Naive thymus-derived CD8-positive, alpha-beta T cell (primary cell): ENCODE results near the gene JCHAIN. TPM values are rescaled to one million over a fixed set of nuclear protein-coding genes. Genes with fewer than 3 reads are reported as not detected.

ENCODE experiments used
- ATAC-seq, 2 donors: fragments of 150-1000 bp; cut with Tn5 transposase in 1 of 2; sonication (Bioruptor Pico), chemical (Tn5 transposase) in 1 of 2; 1 replicate in 1 of 2; 2 replicates in 1 of 2; pipeline ENCODE4 v1.10.0; 2021; ENCODE audit warnings: mild to moderate bottlenecking in 2 of 2, moderate library complexity in 2 of 2
- POLR2A ChIA-PET: fragments of 350-600 bp; sonication (Branson Sonifier 250); formaldehyde crosslinking; loops from one replicate; lab custom pipeline; 2021; ENCODE audit warnings: antibody characterized with exemption; lab: Charles Lee
- DNase-seq, 10 donors: peaks; one replicate each; pipeline versions ENCODE4 v3.0.0 to v3.0.0-alpha.2; 2020 to 2022
- H3K27ac Mint-ChIP-seq, 10 donors: one replicate each; pipeline ENCODE4 v1.8.0; 2020 to 2022; ENCODE audit warnings: mild to moderate bottlenecking in 10 of 10, mixed read lengths in 10 of 10, moderate library complexity in 4 of 10, inconsistent platforms in 1 of 10
- H3K27me3 Mint-ChIP-seq, 5 donors: one replicate each; pipeline ENCODE4 v1.8.0; 2021 to 2022; ENCODE audit warnings: mixed read lengths in 5 of 5
- H3K36me3 Mint-ChIP-seq, 3 donors: one replicate each; pipeline ENCODE4 v1.8.0; 2020 to 2022; ENCODE audit warnings: mixed read lengths in 3 of 3, mild to moderate bottlenecking in 2 of 3, inconsistent platforms in 1 of 3
- H3K4me1 Mint-ChIP-seq, 4 donors: one replicate each; pipeline ENCODE4 v1.8.0; 2021 to 2022; ENCODE audit warnings: mixed read lengths in 4 of 4
- H3K4me3 Mint-ChIP-seq, 10 donors: one replicate each; pipeline ENCODE4 v1.8.0; 2020 to 2022; ENCODE audit warnings: mild to moderate bottlenecking in 10 of 10, mixed read lengths in 10 of 10, moderate library complexity in 6 of 10, inconsistent platforms in 1 of 10
- H3K9me3 Mint-ChIP-seq, 9 donors: one replicate each; pipeline ENCODE4 v1.8.0; 2020 to 2022; ENCODE audit warnings: mixed read lengths in 9 of 9, mild to moderate bottlenecking in 3 of 9, inconsistent platforms in 1 of 9, moderate library complexity in 1 of 9
- polyA plus RNA-seq, 3 donors: library from polyadenylated mRNA; unstranded; fragments of 300-500 nt; fragmentation: Illumina TruSeq; gene quantifications; one replicate each; pipeline ENCODE4 v1.2.3, GENCODE V29; 2021
- total RNA-seq, 8 experiments: library from RNA in 2 of 8; stranded (reverse) in 2 of 8; gene quantifications; one replicate each; pipeline ENCODE4 v1.2.3 and lab custom pipeline; 2021 to 2026

Gene JCHAIN
- total and polyA plus RNA-seq, 5 experiments from 2014 or later: 0.17 to 6.9 (median 3.1) TPM

DNA sequence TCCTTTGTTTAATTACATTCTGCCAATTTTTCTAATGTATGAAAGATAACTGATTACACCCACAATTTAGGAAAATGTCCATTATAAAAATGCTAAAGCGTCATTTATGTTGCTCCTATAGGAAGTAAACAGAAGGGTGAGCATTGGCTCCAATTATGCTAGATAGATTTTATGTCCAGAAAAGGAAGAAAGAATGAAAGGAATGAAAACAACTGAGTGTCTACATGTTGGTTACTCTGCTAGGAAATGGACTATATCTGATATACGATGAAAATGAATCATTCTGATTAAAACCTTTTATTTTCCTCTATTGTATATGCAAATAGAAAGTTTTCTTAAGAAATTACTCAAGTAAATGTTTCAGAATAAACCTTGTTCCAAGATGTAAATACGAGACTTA lies 36.1 kb downstream of the JCHAIN start:
- DNase-seq (no peak), ATAC-seq (no peak)
- peaks cover 0 to 2% (median 0%) of the 10 kb centered on the region in 5 donors for H3K27me3 Mint-ChIP-seq
- H3K4me1 Mint-ChIP-seq: peaks cover 0 to 7% (median 4%) of the 10 kb centered on the region in 4 donors
- H3K36me3 Mint-ChIP-seq: no peaks in the 10 kb centered on the region
- H3K4me3 Mint-ChIP-seq: no peak overlapping the region
- POLR2A ChIA-PET: no interaction called here
- H3K27ac Mint-ChIP-seq: peak overlapping the region in 1 of 10 donors; percentile 40
- H3K9me3 Mint-ChIP-seq: no peaks in the 10 kb centered on the region

DNA sequence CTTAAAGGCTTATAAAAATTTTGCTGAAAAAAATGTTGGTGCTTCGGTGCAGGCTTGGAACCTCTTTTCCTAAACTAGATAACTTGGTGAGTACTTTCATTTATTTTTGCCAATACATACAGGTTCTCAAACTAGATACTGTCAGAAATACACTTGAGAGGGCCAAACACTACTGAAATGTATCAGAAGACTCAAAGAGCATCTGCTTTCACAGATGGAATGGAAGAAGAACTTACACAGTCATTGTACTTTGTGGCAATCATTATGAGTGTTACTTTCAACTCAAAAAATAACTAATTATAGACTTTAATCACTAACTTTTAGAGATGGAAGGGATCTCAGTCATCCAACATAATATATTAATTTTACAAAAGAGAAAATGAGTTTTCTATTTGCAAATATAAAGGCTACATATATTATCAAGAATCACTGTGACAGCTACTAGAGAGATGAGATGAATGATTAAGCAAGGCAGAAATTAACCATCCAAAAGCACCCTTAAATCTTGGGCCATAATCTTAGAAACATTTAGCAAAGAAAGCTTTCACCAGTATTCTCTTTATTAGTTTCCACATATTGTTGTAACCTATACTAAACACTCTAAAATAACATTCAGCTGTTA lies 36.7 kb downstream of the JCHAIN start:
- Mint-ChIP-seq H3K9me3 (no peaks in the 10 kb centered on the region), H3K4me3 (no peak overlapping the region), H3K27ac (peak overlapping the region in 1 of 10 donors; percentile 40), H3K4me1 (peaks cover 0 to 7% (median 4%) of the 10 kb centered on the region in 4 donors), H3K36me3 (no peaks in the 10 kb centered on the region), H3K27me3 (peaks cover 0 to 2% (median 0%) of the 10 kb centered on the region in 5 donors)
- POLR2A ChIA-PET: no interaction called here
- DNase-seq (no peak), ATAC-seq (no peak)

DNA sequence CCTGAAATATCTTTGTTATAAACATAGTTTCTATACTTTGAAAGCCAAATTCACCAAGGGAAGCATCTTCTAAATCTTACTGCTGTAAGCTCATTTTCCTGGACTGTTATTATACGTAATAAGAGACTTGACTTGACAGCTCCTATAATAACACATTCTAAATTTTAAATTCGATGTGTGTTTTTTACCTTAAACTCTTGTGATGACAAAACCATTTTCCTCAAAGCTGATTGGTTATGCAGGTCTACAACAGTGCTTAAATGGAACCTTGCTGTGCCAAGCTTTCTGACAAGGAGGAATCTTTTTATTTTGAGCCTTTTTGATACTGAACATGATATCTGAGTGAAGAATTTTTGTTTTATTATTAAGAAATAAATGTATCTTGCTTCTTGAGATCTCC lies 37.9 kb downstream of the JCHAIN start, which contains the start of gene ENAM:
TSS of gene ENAM (plus strand) at position 301 of the 400 bp plus-strand sequence. CDS start 757 bp downstream, outside the sequence.
- Mint-ChIP-seq H3K9me3 (no peaks in the 10 kb centered on the region), H3K27me3 (peaks cover 0 to 2% (median 0%) of the 10 kb centered on the region in 5 donors), H3K4me1 (peaks cover 0 to 7% (median 3%) of the 10 kb centered on the region in 4 donors), H3K36me3 (no peaks in the 10 kb centered on the region), H3K4me3 (no peak within 1 kb of the TSS), H3K27ac (no peak within 1 kb of the TSS)
- ATAC-seq (no peak), DNase-seq (no peak)
- POLR2A ChIA-PET: no interaction called here

DNA sequence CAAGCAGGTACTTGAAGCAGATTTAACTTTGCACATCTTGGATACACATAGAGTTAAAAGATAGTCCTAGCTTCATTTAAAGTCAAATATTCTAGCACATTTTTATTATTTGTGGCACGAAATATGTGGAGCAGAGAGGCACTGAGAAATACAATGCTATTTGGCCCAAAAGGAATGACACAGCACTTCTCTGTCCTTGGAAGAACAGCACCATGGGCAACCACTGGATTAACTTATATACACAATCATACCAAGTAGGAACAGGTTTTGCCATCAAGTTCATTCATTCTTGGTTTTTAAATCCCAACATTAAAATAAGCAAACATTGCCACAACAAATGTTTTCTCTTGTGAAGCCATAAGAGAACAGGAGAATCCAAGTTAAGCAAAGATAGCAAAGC lies 38.7 kb downstream of the JCHAIN start:
- no peak overlapping the region for H3K27ac Mint-ChIP-seq
- POLR2A ChIA-PET: no interaction called here
- no peaks in the 10 kb centered on the region for H3K27me3 Mint-ChIP-seq
- peaks cover 0 to 7% (median 3%) of the 10 kb centered on the region in 4 donors for H3K4me1 Mint-ChIP-seq
- no peaks in the 10 kb centered on the region for H3K9me3 Mint-ChIP-seq
- H3K36me3 Mint-ChIP-seq: no peaks in the 10 kb centered on the region
- no peak overlapping the region for H3K4me3 Mint-ChIP-seq
- ATAC-seq (no peak), DNase-seq (no peak)

DNA sequence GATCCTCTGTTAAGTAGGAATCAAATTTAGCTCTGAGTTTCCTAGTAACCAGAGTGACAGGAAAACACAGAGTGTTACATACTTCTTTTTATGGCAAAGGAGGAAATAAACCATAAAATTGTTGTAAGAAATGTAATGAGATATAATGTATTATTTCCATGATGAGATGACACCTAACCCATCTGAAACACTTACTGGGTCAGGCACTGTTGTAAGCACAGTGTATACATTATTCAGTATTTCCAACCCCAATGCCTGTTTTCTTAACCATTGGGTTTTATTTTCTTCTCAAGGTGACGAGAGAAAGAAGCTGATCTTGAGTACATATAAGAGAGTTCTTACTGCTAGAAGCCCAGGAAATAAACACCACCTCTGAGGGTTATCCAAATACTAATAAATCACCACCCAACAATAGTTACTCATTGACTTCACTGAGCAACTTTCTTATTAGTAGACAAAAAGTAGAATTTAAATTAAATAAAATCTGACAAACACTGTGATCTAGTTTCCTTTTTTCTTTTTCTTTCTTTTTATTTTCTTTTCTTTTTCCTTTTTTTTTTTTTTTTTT lies 42.0 kb downstream of the JCHAIN start:
- DNase-seq (peak in 1 of 10 donors; percentile 26), ATAC-seq (peak; percentile 23 to 38)
- H3K27ac Mint-ChIP-seq: no peak overlapping the region
- H3K9me3 Mint-ChIP-seq: peaks cover 0 to under 1% (median 0%) of the 10 kb centered on the region in 9 donors
- no peaks in the 10 kb centered on the region for H3K27me3 Mint-ChIP-seq
- POLR2A ChIA-PET: interaction anchor here (0.7 kb wide), 1 partner anchor 111 kb away, joined by 8 read pairs; no protein-coding TSS in a partner anchor
- H3K4me1 Mint-ChIP-seq: peaks cover 0 to 7% (median 3%) of the 10 kb centered on the region in 4 donors
- H3K36me3 Mint-ChIP-seq: no peaks in the 10 kb centered on the region
- no peak overlapping the region for H3K4me3 Mint-ChIP-seq

DNA sequence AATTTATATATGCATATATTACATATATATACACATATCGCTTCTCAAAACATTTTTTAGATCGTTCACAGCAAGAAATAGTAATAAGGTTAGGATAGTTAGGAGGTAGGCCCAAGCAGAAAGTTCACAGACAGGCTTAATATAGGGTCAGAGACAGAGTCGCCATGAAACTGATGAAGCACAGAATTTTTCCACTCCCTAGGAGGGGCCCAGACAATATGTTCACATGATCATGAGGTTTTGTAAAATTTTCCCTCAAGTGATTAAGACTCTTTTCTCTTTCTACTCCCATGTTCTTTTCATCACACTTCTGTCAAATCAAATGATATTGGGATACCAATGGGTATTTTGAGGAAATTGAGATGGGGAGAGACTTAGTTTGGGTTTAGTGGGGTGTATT lies 43.0 kb downstream of the JCHAIN start:
- Mint-ChIP-seq H3K9me3 (peaks cover 0 to 4% (median 0%) of the 10 kb centered on the region in 9 donors), H3K27me3 (no peaks in the 10 kb centered on the region), H3K4me1 (no peaks in the 10 kb centered on the region), H3K36me3 (no peaks in the 10 kb centered on the region), H3K27ac (no peak overlapping the region), H3K4me3 (no peak overlapping the region)
- DNase-seq (peak in 2 of 10 donors; percentile 43 to 47), ATAC-seq (peak; percentile 44 to 62)
- POLR2A ChIA-PET: no interaction called here

DNA sequence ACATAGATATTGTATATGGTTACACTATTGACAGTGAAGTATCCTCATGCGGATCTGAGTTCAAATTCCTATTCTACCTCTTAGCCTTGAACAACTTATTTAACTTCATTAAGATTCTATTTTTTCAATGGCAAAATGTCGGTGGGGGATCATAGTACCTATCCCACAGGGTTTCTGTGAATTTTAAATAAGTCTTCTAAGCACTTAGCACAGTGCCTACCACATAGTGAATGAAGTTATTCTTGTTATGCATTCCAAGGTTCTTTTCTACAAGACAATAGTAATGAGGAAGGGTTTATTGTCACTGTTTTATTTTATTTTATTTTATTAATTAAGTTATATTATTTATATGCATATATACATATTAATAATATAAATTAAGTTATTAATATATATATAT lies 46.5 kb downstream of the JCHAIN start:
- POLR2A ChIA-PET: no interaction called here
- DNase-seq: peak in 2 of 10 donors; percentile 36 to 42
- Mint-ChIP-seq H3K4me1 (no peaks in the 10 kb centered on the region), H3K4me3 (no peak overlapping the region), H3K27ac (no peak overlapping the region), H3K9me3 (peaks cover 0 to 4% (median 0%) of the 10 kb centered on the region in 9 donors), H3K36me3 (no peaks in the 10 kb centered on the region), H3K27me3 (peaks cover 0 to 2% (median 0%) of the 10 kb centered on the region in 5 donors)
- peak in 1 of 2 donors; percentile 32 for ATAC-seq

DNA sequence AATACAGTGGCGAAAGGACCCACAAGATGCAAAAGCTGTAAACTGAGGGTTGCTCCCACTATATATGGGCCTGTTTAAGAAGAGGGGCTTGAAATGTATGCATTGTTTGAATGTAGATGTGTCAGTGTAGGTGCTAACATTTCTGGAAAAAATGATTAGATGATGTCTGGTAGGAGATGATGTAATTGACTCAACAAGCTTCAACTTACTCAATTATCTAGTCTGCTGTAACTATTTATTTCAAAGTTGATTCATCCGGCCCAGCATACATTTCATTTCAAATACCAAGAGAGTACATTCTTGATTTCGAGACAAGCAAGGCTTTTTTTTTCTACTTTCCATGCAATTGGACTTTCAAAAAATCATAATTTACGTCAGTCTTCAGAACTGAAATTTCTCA lies 47.0 kb downstream of the JCHAIN start:
- no peak overlapping the region for H3K27ac Mint-ChIP-seq
- peaks cover 0 to 2% (median 0%) of the 10 kb centered on the region in 5 donors for H3K27me3 Mint-ChIP-seq
- POLR2A ChIA-PET: no interaction called here
- DNase-seq (peak in 2 of 10 donors; percentile 44 to 46), ATAC-seq (peak; percentile 35 to 41)
- no peaks in the 10 kb centered on the region for H3K36me3 Mint-ChIP-seq
- peaks cover 0 to 4% (median 0%) of the 10 kb centered on the region in 9 donors for H3K9me3 Mint-ChIP-seq
- peaks cover 0 to under 1% (median 0%) of the 10 kb centered on the region in 4 donors for H3K4me1 Mint-ChIP-seq
- H3K4me3 Mint-ChIP-seq: no peak overlapping the region

DNA sequence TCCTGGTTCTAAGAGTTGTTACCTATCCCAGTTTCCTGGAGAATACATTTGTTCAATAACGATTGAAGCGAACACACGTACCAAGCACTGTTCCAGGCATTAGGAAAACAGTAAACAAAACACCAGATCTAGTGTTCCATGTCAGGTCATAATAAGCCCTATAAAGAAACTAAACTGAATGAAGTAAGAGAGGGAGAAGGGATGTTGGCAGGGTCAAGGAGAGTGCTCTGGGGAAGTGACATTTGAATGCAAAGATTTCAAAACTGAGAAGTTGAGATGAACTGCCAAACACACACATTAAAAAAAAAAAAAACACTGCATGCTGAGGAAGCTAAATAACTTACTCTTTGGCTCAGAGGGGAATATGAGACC lies 52.1 kb downstream of the JCHAIN start:
- no peak for DNase-seq
- POLR2A ChIA-PET: no interaction called here
- Mint-ChIP-seq H3K27ac (peak overlapping the region in 1 of 10 donors; percentile 4), H3K4me3 (no peak overlapping the region), H3K27me3 (peaks cover 5 to 10% (median 6%) of the 10 kb centered on the region in 5 donors), H3K36me3 (no peaks in the 10 kb centered on the region), H3K4me1 (peaks cover 0 to 15% (median 13%) of the 10 kb centered on the region in 4 donors), H3K9me3 (peaks cover 0 to 2% (median 0%) of the 10 kb centered on the region in 9 donors)
- ATAC-seq: no peak

DNA sequence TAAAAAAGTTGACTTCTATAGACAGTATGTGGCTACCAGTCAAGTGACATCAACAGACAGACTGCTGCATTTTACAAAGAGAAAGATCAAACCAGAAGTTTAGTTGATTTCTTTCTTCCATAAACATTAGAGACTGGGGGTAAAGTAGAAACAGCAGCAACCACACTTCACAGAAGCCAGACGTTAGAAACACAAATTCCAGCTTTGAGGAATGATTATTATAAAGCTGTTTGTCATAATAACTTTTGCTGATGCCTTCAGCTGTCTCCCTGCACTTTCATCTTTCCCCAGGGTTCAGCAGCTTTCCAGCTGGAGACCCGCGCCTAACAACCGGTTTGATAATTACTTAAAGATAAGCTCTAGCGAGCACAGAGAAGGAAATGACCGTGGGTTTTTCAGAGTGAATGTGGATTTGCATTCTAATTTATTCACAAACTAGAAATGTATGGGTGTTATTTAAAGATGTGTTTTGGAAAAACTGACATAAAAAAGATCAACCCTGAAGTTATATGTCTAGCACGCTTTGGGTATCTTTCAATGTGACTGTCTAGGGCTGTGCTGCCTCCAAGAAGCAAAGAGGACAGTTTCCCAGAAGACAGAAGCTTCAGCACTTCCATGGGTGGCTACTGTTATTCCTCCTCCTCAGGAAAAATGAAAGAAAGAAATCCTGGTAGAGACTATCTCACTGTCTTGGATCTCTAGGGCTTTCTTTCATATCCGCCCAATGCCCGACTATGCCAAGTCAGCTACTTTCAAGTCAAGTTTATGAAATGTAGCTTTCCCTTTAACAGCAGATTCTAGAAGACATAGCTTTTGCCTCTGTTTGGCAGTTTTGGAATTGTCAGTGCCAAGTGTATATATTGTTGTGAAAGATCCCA lies 52.8 kb downstream of the JCHAIN start:
- Mint-ChIP-seq H3K36me3 (no peaks in the 10 kb centered on the region), H3K4me1 (peaks cover 0 to 15% (median 13%) of the 10 kb centered on the region in 4 donors), H3K4me3 (no peak overlapping the region), H3K27ac (no peak overlapping the region), H3K27me3 (peaks cover 5 to 13% (median 9%) of the 10 kb centered on the region in 5 donors), H3K9me3 (no peaks in the 10 kb centered on the region)
- ATAC-seq (peak in 1 of 2 donors; percentile 46), DNase-seq (peak in 1 of 10 donors; percentile 23)
- POLR2A ChIA-PET: no interaction called here

DNA sequence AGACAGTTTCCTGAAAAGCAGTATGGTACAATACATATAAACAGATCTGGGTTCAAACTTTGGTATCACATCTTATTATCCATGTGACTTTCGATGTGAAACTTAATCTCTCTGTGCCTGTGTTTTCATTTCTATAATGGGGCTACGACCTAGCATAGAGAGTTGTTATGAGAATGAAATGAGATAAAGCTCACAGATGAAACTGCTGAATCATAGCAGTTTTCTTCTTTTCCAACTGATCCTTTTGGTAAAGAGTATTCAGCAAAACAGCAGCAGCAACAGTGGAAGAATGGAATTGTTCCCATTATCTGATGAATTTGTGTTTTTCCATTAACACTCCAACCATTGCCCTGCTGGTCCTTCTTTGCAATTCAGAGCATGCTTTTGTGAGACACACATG lies 58.0 kb downstream of the JCHAIN start:
- H3K27me3 Mint-ChIP-seq: peaks cover 5 to 17% (median 10%) of the 10 kb centered on the region in 5 donors
- H3K27ac Mint-ChIP-seq: no peak overlapping the region

DNA sequence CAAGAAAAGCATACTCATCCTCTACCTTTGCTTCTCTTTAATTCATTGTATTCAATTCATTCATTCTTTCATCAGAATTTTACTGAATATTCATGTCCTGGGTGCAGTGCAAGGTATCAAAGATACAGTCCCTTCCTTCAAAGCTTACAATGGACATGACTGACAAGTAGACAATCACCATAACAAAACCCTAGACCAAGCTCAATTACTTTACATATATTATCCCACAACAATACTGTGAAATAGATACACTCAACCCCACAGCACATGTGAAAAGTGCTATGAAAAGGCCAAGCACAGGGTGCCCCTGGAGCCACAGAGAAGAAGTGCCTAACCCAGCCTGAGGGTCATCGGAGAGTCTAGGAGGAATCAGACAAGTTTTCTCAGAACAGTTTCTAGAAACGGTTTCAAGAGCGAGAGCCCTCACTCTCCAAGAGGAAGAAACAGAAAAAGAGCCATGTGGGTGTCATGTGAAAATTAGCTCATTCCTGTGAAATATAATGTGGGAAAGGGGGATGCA lies 58.9 kb downstream of the JCHAIN start:
- ATAC-seq: no peak
- Mint-ChIP-seq H3K27ac (no peak overlapping the region), H3K4me1 (no peaks in the 10 kb centered on the region), H3K9me3 (no peaks in the 10 kb centered on the region), H3K27me3 (peaks cover 5 to 17% (median 10%) of the 10 kb centered on the region in 5 donors), H3K4me3 (no peak overlapping the region), H3K36me3 (no peaks in the 10 kb centered on the region)
- POLR2A ChIA-PET: no interaction called here
- no peak for DNase-seq

More for the DNA sequence above, 58.0 kb downstream of the JCHAIN start:
- ATAC-seq (no peak), DNase-seq (no peak)
- POLR2A ChIA-PET: no interaction called here
- H3K36me3 Mint-ChIP-seq: no peaks in the 10 kb centered on the region
- no peak overlapping the region for H3K4me3 Mint-ChIP-seq
- H3K4me1 Mint-ChIP-seq: peaks cover 0 to 6% (median 3%) of the 10 kb centered on the region in 4 donors
- H3K9me3 Mint-ChIP-seq: no peaks in the 10 kb centered on the region
